Measurements from ENCODE around the gene EIF2S3B. TPM values are rescaled to one million over a fixed set of nuclear protein-coding genes. Genes with fewer than 3 reads are reported as not detected.
A peak's percentile ranks its signal among the peaks of the same experiment; 100 is the strongest.

EIF2S3B gene
- total RNA-seq, result 1 to 10 TPM; 1.8 to 2.4 TPM
- under 1 TPM; 0.06 to 0.38 TPM for polyA plus RNA-seq
- long read RNA-seq, donor 1, partial matches to known transcripts, result 0 of 1 reads
- long read RNA-seq, donor 1, other reads (novel, unspliced or antisense), result 0 of 1 reads
- long read RNA-seq, donor 2, result 0 reads
- long read RNA-seq, donor 3, partial matches to known transcripts, result 0 of 1 reads
- long read RNA-seq, donor 3, other reads (novel, unspliced or antisense), result 0 of 1 reads
- long read RNA-seq, donor 4, result 0 reads
- long read RNA-seq, donor 5, partial matches to known transcripts, result 0 of 3 reads
- long read RNA-seq, donor 5, other reads (novel, unspliced or antisense), result 0 of 3 reads

- no peak for DNase-seq
- peaks cover 0 to 3% (median 0%) of the 10 kb centered on the region in 4 donors for H3K9me3 ChIP-seq (ENCODE audit: control insufficient read depth in 4 of 4, insufficient read depth in 3 of 4, low read length in 3 of 4)
- 95 to 96% methylated on average over 20 to 22 of the region's 22 CpGs for WGBS, 2 donors
- H3K36me3 ChIP-seq (ENCODE audit: control insufficient read depth in 4 of 4, insufficient read depth in 4 of 4, low read length in 4 of 4), result no peaks in the 10 kb centered on the region
- H3K4me1 ChIP-seq (ENCODE audit: control insufficient read depth in 5 of 5, insufficient read depth in 5 of 5, low read length in 5 of 5), result no peaks in the 10 kb centered on the region
- H3K27ac ChIP-seq (ENCODE audit: low read depth in 1 of 2, low read length in 1 of 2), result no peak within 1 kb of the TSS
- TF ChIP-seq CTCF (IDR thresholded peaks at IDR 0.05; ENCODE audit: control extremely low read depth, extremely low read depth), result no peak
- peak within 1 kb of the TSS; percentile 13 for H3K4me3 ChIP-seq
- no peaks in the 10 kb centered on the region for H3K27me3 ChIP-seq (ENCODE audit: control insufficient read depth in 3 of 3, insufficient read depth in 3 of 3, low read length in 2 of 3)
- H3K9ac ChIP-seq (ENCODE audit: insufficient read depth in 1 of 2, low read length in 2 of 2), result no peak within 1 kb of the TSS
- ATAC-seq (ENCODE audit: insufficient read depth, low FRiP score), result no peak
These were observed at the start of gene EIF2S3B for GRCh38 chr12:10505620-10506019. Gene EIF2S3B (plus strand): TSS chr12:10505890. CDS start chr12:10505903, 13 bp downstream.

DNA sequence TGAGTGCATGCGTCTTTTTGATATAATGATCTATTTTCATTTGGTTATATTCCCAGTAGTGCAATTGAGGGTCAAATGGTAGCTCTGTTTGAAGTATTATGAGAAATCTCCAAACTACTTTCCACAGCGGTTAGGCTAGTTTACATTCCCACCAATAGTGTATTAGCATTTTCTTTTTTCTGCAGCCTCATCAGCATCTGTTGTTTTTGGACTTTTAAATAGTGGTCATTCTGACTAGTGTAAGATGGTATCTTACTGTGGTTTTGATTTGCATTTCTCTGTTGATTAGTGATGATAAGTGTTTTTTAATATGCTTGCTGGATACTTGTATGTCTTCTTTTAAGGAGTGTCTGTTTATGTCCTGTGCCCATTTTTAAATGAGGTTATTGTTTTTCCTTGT, 48.8 kb upstream of the EIF2S3B start:
- H3K4me3 ChIP-seq, result no peak overlapping the region
- 88 to 94% methylated on average over 2 of the region's 2 CpGs for WGBS, 2 donors
- no peak for TF ChIP-seq CTCF (IDR thresholded peaks at IDR 0.05; ENCODE audit: control extremely low read depth, extremely low read depth)
- no peaks in the 10 kb centered on the region for H3K4me1 ChIP-seq (ENCODE audit: control insufficient read depth in 5 of 5, insufficient read depth in 5 of 5, low read length in 5 of 5)
- no peaks in the 10 kb centered on the region for H3K36me3 ChIP-seq (ENCODE audit: control insufficient read depth in 4 of 4, insufficient read depth in 4 of 4, low read length in 4 of 4)
- no peaks in the 10 kb centered on the region for H3K27me3 ChIP-seq (ENCODE audit: control insufficient read depth in 3 of 3, insufficient read depth in 3 of 3, low read length in 2 of 3)
- H3K9ac ChIP-seq (ENCODE audit: insufficient read depth in 1 of 2, low read length in 2 of 2), result no peak overlapping the region
- peaks cover 0 to 9% (median 5%) of the 10 kb centered on the region in 4 donors for H3K9me3 ChIP-seq (ENCODE audit: control insufficient read depth in 4 of 4, insufficient read depth in 3 of 4, low read length in 3 of 4)
- DNase-seq, result no peak
- H3K27ac ChIP-seq (ENCODE audit: low read depth in 1 of 2, low read length in 1 of 2), result no peak overlapping the region
- ATAC-seq (ENCODE audit: insufficient read depth, low FRiP score), result no peak

GRCh38 chr12:10457760-10458159, 47.9 kb upstream of the EIF2S3B start:
- Histone ChIP-seq H3K27me3 (ENCODE audit: control insufficient read depth in 3 of 3, insufficient read depth in 3 of 3, low read length in 2 of 3) (no peaks in the 10 kb centered on the region), H3K36me3 (ENCODE audit: control insufficient read depth in 4 of 4, insufficient read depth in 4 of 4, low read length in 4 of 4) (no peaks in the 10 kb centered on the region), H3K4me3 (no peak overlapping the region), H3K27ac (ENCODE audit: low read depth in 1 of 2, low read length in 1 of 2) (no peak overlapping the region), H3K9ac (ENCODE audit: insufficient read depth in 1 of 2, low read length in 2 of 2) (no peak overlapping the region), H3K4me1 (ENCODE audit: control insufficient read depth in 5 of 5, insufficient read depth in 5 of 5, low read length in 5 of 5) (no peaks in the 10 kb centered on the region), H3K9me3 (ENCODE audit: control insufficient read depth in 4 of 4, insufficient read depth in 3 of 4, low read length in 3 of 4) (peaks cover 0 to 9% (median 5%) of the 10 kb centered on the region in 4 donors)
- WGBS, 2 donors, result 92 to 95% methylated on average over 3 of the region's 3 CpGs
- TF ChIP-seq CTCF (IDR thresholded peaks at IDR 0.05; ENCODE audit: control extremely low read depth, extremely low read depth), result no peak
- no peak for ATAC-seq (ENCODE audit: insufficient read depth, low FRiP score)
- DNase-seq, result no peak
